AG04449 (cell line): ENCODE data around the gene TMEM263.
"Not testable (repeated sequence)": the region's sequence is repeated elsewhere in the genome, so short reads cannot be mapped to it uniquely, and the experiment has no call there.

ENCODE experiments used
- CTCF ChIA-PET: fragments of 350-600 bp; formaldehyde crosslinking; extraction: SDS; loops from one replicate; lab custom pipeline; 2021; ENCODE audit warnings: antibody characterized with exemption; lab: Yijun Ruan, JAX
- POLR2A ChIA-PET: fragments of 400-600, 350-600 bp; formaldehyde crosslinking; extraction: SDS; loops from one replicate; lab custom pipeline; 2020; ENCODE audit warnings: antibody characterized with exemption, inconsistent platforms; lab: Yijun Ruan, JAX
- DNase-seq: peaks from one replicate; pipeline ENCODE4 v3.0.0-alpha.2; 2010; ENCODE audit warnings: low read depth, low spot score
- H3K4me3 ChIP-seq: 2 replicates; pipeline ENCODE4 v1.5.1; 2011; ENCODE audit warnings: low read depth, mild to moderate bottlenecking, control low read depth, low read length
- TF ChIP-seq, protein P1 (sequence below): IDR thresholded peaks from one replicate; pipeline ENCODE4 v1.5.1; 2011; ENCODE audit warnings: mild to moderate bottlenecking, moderate library complexity, low read length, control low read depth, inconsistent platforms; ENCODE audit not compliant: insufficient read depth; ENCODE audit errors: missing control alignments

The TMEM263 gene

DNA sequence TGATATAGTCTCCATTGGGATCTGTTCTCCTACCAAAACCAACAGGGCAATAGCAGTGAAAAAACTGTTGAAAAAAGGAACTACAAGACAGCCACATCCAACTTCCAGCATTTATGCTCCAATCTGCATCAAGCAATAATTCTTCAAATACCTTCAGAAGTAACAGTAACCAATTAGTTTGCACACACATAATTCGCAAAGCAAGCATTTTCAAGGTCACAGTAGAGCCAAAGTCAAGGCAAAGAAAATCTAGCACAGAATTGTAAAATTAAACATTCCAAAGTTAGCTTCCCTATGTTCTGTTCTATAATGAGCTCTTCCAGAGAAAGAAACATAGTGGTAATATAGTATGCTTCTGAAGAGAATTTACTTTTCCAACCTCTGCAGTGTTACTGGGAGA lies 42.2 kb downstream of the TMEM263 start:
- H3K4me3 ChIP-seq, result no peak overlapping the region
- CTCF ChIA-PET, result interaction anchor here (1.2 kb wide), 1 partner anchor 11 kb away, joined by 3 read pairs; the partner anchor contains the start of gene MTERF2
- DNase-seq, result no peak
- TF ChIP-seq, protein P1, sequence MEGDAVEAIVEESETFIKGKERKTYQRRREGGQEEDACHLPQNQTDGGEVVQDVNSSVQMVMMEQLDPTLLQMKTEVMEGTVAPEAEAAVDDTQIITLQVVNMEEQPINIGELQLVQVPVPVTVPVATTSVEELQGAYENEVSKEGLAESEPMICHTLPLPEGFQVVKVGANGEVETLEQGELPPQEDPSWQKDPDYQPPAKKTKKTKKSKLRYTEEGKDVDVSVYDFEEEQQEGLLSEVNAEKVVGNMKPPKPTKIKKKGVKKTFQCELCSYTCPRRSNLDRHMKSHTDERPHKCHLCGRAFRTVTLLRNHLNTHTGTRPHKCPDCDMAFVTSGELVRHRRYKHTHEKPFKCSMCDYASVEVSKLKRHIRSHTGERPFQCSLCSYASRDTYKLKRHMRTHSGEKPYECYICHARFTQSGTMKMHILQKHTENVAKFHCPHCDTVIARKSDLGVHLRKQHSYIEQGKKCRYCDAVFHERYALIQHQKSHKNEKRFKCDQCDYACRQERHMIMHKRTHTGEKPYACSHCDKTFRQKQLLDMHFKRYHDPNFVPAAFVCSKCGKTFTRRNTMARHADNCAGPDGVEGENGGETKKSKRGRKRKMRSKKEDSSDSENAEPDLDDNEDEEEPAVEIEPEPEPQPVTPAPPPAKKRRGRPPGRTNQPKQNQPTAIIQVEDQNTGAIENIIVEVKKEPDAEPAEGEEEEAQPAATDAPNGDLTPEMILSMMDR, result no peak
- POLR2A ChIA-PET, result no interaction called here

- no peak overlapping the region for H3K4me3 ChIP-seq
- ChIA-PET CTCF (no interaction called here), POLR2A (interaction anchor here (0.9 kb wide), 1 partner anchor 16 kb away, joined by 3 read pairs; no protein-coding TSS in a partner anchor)
- TF ChIP-seq, protein P1, result no peak
- no peak for DNase-seq
These were observed 43.7 kb downstream of the TMEM263 start for GRCh38 chr12:106999446-106999845.

DNA sequence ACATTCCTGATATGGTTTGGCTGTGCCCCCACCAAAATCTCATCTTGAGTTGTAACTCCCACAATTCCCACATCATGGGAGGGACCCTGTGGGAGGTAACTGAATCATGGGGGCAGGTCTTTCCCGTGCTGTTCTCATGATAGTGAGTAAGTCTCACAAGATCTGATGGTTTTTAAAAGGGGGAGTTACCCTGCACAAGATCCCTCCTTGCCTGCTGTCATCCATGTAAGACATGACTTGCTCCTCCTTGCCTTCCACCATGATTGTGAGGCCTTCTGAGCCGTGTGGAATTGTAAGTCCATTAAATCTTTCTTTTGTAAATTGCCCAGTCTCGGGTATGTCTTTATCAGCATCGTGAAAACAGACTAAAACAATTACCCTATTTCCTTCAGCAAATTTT lies 47.0 kb downstream of the TMEM263 start:
- POLR2A ChIA-PET, H3K4me3 ChIP-seq, CTCF ChIA-PET, DNase-seq: not testable (repeated sequence)

GRCh38 chr12:107007411-107007810 lies 51.7 kb downstream of the TMEM263 start:
- CTCF ChIA-PET, result interaction anchor here (1.1 kb wide), 1 partner anchor 9 kb away, joined by 3 read pairs; no protein-coding TSS in a partner anchor
- TF ChIP-seq, protein P1, result no peak
- no peak for DNase-seq
- POLR2A ChIA-PET, result no interaction called here
- no peak overlapping the region for H3K4me3 ChIP-seq

- CTCF ChIA-PET, result no interaction called here
- no peak overlapping the region for H3K4me3 ChIP-seq
- POLR2A ChIA-PET, result no interaction called here
- no peak for DNase-seq
- TF ChIP-seq, protein P1, result no peak
These were observed 55.8 kb downstream of the TMEM263 start for GRCh38 chr12:107011519-107011918.

DNA sequence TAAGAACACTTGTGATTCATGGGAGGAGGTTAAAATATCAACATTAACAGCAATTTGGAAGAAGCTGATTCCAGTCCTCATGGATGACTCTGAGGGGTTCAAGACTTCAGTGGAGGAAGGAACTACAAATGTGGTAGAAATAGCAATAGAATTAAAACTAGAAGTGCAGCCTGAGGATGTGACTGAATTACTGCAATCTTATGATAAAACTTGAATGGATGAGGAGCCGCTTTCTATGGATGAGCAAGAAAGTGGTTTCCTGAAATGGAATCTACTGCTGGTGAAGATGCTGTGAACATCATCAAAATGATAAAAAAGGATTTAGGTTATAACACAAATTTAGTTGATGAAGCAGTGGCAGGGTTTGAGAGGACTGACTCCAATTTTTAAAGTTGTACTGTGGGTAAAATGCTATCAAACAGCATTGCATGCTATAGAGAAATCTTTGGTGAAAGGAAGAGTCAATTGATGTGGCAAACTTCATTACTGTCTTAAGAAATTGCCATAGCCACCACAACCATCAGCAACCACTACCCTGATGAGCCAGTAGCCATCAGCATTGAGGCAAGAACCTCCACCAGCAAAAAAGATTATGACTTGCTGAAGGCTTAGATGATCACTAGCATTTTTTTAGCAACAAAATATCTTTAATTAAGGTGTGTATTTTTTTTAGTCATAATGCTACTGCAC lies 57.2 kb downstream of the TMEM263 start:
- POLR2A ChIA-PET, result no interaction called here
- no peak overlapping the region for H3K4me3 ChIP-seq
- TF ChIP-seq, protein P1, result no peak
- no peak for DNase-seq
- CTCF ChIA-PET, result no interaction called here
